NB4 (cell line): ENCODE data around the gene ADAMTS6.

Experiments
- POLR2A ChIP-seq: IDR thresholded peaks from 2 replicates; pipeline ENCODE4 v1.6.1; 2011; ENCODE audit warnings: mild to moderate bottlenecking; ENCODE audit not compliant: insufficient read length; ENCODE audit errors: extremely low read depth
- TF ChIP-seq, protein P1 (sequence below): IDR thresholded peaks from 2 replicates; pipeline ENCODE4 v1.6.1; 2011; ENCODE audit warnings: low read depth, low read length

DNA sequence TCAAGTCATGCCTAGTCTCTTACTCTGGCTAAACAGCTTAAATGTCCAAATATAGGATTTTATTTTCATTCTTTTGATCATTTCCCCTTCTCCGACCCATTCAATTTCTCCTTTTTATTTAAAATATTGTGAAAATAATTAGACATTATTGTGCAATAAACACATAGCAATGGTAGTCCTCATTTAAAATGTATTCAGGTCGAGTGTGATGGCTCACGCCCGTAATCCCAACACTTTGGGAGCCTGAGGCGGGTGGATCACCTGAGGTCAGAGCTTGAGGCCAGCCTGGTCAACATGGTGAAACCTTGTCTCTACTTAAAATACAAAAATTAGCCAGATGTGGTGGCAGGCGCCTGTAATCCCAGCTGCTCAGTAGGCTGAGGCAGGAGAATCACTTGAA, 26.7 kb downstream of the ADAMTS6 start:
- TF ChIP-seq, protein P1, sequence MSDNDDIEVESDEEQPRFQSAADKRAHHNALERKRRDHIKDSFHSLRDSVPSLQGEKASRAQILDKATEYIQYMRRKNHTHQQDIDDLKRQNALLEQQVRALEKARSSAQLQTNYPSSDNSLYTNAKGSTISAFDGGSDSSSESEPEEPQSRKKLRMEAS = no peak
- no peak for TF ChIP-seq POLR2A
